AG04450 (cell line): Measurements from ENCODE around the gene WDCP. TPM values are rescaled to one million over a fixed set of nuclear protein-coding genes. Genes with fewer than 3 reads are reported as not detected.

Experiments
- CTCF ChIA-PET: fragments of 300-600, 350-600 bp; formaldehyde crosslinking; extraction: SDS; loops from one replicate; lab custom pipeline; 2022; ENCODE audit warnings: antibody characterized with exemption, inconsistent platforms; lab: Charles Lee
- POLR2A ChIA-PET: fragments of 350-600 bp; formaldehyde crosslinking; extraction: SDS; loops from one replicate; lab custom pipeline; 2021; ENCODE audit warnings: antibody characterized with exemption, inconsistent platforms; lab: Yijun Ruan, JAX
- DNase-seq: peaks from one replicate; pipeline ENCODE4 v3.0.0-alpha.2; 2011; ENCODE audit warnings: low read depth, low spot score
- H3K27ac ChIP-seq: one replicate; pipeline ENCODE4 v1.5.1; 2012; ENCODE audit warnings: low read depth, low read length, control low read depth
- H3K27me3 ChIP-seq: one replicate; pipeline ENCODE4 v1.6.0; 2012; ENCODE audit warnings: low read length; ENCODE audit not compliant: control insufficient read depth, insufficient read depth
- H3K4me3 ChIP-seq: 2 replicates; pipeline ENCODE4 v1.5.1; 2011; ENCODE audit warnings: mild to moderate bottlenecking, low read depth, low read length, control low read depth
- H3K9me3 ChIP-seq: 2 replicates; pipeline ENCODE4 v1.5.1; 2012; ENCODE audit warnings: low read length; ENCODE audit not compliant: control insufficient read depth, insufficient read depth
- polyA plus RNA-seq: library from polyadenylated mRNA; depleted of rRNA; stranded (reverse); fragments of >200 nt; gene quantifications from 2 replicates; pipeline ENCODE4 v1.2.3, GENCODE V29; 2011
- TF ChIP-seq, protein P1 (sequence below): IDR thresholded peaks from 2 replicates; pipeline ENCODE4 v1.5.1; 2011; ENCODE audit warnings: low read depth, low read length, control low read depth, inconsistent platforms

Gene WDCP
- polyA plus RNA-seq, 1 experiment, result 16.1 TPM

DNA sequence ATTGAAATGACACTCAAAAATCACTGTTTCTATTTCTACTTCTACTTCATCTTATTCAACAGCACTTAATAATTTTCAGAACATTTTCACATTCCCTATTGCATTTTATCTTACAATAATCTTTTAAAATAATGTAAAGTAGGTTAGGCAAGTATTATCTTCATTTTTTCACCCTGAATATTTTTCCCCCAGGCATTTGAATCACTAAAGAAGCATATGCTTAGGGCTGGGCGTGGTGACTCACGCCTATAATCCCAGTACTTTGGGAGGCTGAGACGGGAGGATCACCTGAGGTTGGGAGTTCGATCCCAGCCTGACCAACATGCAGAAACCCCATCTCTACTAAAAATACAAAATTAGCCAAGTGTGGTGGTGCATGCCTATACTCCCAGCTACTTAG lies 6.7 kb downstream of the WDCP start:
- Histone ChIP-seq H3K27me3 (no peaks in the 10 kb centered on the region), H3K9me3 (no peaks in the 10 kb centered on the region), H3K27ac (no peak overlapping the region), H3K4me3 (no peak overlapping the region)
- POLR2A ChIA-PET, result no interaction called here
- DNase-seq, result no peak
- TF ChIP-seq, protein P1, sequence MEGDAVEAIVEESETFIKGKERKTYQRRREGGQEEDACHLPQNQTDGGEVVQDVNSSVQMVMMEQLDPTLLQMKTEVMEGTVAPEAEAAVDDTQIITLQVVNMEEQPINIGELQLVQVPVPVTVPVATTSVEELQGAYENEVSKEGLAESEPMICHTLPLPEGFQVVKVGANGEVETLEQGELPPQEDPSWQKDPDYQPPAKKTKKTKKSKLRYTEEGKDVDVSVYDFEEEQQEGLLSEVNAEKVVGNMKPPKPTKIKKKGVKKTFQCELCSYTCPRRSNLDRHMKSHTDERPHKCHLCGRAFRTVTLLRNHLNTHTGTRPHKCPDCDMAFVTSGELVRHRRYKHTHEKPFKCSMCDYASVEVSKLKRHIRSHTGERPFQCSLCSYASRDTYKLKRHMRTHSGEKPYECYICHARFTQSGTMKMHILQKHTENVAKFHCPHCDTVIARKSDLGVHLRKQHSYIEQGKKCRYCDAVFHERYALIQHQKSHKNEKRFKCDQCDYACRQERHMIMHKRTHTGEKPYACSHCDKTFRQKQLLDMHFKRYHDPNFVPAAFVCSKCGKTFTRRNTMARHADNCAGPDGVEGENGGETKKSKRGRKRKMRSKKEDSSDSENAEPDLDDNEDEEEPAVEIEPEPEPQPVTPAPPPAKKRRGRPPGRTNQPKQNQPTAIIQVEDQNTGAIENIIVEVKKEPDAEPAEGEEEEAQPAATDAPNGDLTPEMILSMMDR, result no peak
- CTCF ChIA-PET, result interaction anchor here (1.2 kb wide), 1 partner anchor 44 kb away, joined by 6 read pairs; the partner anchor contains the start of gene TP53I3

DNA sequence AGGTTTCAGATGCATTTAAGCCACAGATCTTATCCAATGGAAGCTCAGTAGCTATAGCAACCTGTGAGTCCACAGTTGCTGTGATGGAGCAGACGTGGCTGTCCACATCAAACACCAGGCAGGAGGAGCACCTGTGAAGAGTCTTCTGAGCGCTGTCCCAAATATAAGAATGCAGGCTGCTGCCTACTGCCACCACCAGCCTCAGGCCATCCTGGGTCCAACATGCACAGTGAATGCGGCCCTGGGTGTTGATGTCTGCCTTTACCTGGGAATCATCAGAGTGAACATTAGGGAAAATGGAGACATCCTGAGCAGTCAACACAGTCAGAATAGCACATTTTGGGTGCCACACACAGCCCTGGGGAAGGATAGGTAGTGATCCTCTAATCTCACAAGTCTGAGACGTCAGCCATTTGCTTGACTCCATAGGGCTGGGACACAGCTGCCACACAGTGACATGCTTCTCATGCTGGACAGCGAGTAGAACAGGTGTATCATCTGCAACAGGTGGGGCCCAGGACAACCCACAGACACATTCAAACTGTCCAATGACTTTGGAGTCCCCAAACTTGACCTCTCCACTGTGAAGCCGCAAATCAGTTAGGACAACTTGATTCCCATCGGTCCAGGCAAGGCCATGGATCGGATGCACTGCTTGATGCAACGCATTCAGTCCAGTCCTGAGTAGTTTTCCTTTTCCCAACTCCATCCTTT lies 8.2 kb downstream of the WDCP start:
- TF ChIP-seq, protein P1, result no peak
- no peak overlapping the region for H3K27ac ChIP-seq
- no peak overlapping the region for H3K4me3 ChIP-seq
- POLR2A ChIA-PET, result no interaction called here
- DNase-seq, result no peak
- no peaks in the 10 kb centered on the region for H3K9me3 ChIP-seq
- H3K27me3 ChIP-seq, result no peaks in the 10 kb centered on the region
- CTCF ChIA-PET, result no interaction called here

DNA sequence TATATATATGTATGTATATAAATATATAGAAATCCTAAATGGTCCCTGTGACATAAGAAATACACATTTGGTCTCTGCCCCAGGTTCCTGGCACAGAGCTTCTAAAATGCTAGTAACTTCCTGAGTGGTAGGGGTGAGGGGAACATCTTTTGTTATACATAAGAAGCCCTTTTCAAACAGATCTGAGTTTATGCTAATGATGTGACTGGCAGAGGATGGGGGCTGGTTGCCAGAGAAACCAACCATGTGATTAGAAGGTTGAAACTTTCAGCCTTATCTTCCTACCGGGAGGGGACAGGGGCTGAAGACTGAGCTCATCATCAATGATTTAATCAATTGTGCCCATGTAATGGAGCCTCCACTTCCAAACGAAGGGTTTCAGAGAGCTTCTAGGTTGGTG lies 21.0 kb downstream of the WDCP start:
- CTCF ChIA-PET, result interaction anchor here (0.6 to 1.9 kb wide), 4 partner anchors 27 to 202 kb away, joined by 3 to 9 read pairs (median 4); partner anchors contain the start of gene ATAD2B
- no peak overlapping the region for H3K4me3 ChIP-seq
- TF ChIP-seq, protein P1, result no peak
- H3K27me3 ChIP-seq, result no peaks in the 10 kb centered on the region
- POLR2A ChIA-PET, result no interaction called here
- no peaks in the 10 kb centered on the region for H3K9me3 ChIP-seq
- H3K27ac ChIP-seq, result no peak overlapping the region
- no peak for DNase-seq

DNA sequence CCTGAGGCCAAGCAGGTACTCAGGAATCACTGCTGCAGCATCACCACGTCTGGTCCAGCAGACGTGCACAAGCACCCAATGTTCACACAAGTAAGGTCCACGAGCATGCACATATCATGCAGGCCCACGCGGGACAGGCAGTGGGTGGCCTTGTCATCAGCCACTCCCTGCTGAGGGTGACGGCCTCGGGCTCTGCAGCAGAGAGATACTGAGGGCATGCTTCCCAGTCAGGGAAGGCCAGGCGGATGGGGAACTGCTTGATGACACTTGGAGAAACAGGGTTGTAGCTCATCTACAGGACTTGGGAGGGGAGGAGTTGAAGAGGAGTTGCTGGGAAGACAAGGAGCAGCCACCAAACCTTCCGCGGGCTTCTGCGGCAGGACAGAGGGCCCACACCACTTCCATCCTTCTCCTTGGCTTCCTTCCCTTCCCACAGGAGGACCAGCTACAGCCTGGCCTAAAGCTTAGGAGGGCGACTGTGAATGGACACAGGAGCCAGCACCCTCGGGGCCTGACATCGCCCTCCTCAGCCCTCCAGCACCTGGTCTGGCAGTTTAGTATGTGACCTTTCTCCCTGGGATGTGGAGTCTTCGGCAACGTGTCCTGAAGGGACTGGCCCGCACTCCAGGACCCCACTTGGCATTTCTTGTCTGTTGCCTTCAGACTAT lies 22.1 kb downstream of the WDCP start:
- H3K27me3 ChIP-seq, result no peaks in the 10 kb centered on the region
- DNase-seq, result no peak
- H3K27ac ChIP-seq, result no peak overlapping the region
- H3K4me3 ChIP-seq, result no peak overlapping the region
- no peaks in the 10 kb centered on the region for H3K9me3 ChIP-seq
- POLR2A ChIA-PET, result interaction anchor here (1.1 kb wide), 1 partner anchor 98 kb away, joined by 3 read pairs; the partner anchor contains the start of gene ATAD2B
- CTCF ChIA-PET, result interaction anchor here (0.6 to 1.9 kb wide), 5 partner anchors 11 to 201 kb away, joined by 3 to 9 read pairs (median 4); partner anchors contain the start of gene ATAD2B
- TF ChIP-seq, protein P1, result no peak
